Rectal smooth muscle tissue (tissue), 1 donor: ENCODE data around the gene KIF2A.

Experiments used
- H3K27ac ChIP-seq: one replicate; pipeline ENCODE4 v1.7.0; 2013; ENCODE audit warnings: low read depth, low read length, inconsistent platforms
- H3K27me3 ChIP-seq: one replicate; pipeline ENCODE4 v1.7.0; 2013; ENCODE audit warnings: low read length; ENCODE audit not compliant: control insufficient read depth, insufficient read depth
- H3K36me3 ChIP-seq: one replicate; pipeline ENCODE4 v1.7.0; 2013; ENCODE audit warnings: low read length; ENCODE audit not compliant: control insufficient read depth, insufficient read depth
- H3K4me1 ChIP-seq: one replicate; pipeline ENCODE4 v1.7.0; 2013; ENCODE audit warnings: low read length; ENCODE audit not compliant: control insufficient read depth, insufficient read depth
- H3K4me3 ChIP-seq: one replicate; pipeline ENCODE4 v1.7.0; 2013; ENCODE audit warnings: low read length
- H3K9ac ChIP-seq: one replicate; pipeline ENCODE4 v1.7.0; 2013; ENCODE audit warnings: low read length

Gene KIF2A

DNA sequence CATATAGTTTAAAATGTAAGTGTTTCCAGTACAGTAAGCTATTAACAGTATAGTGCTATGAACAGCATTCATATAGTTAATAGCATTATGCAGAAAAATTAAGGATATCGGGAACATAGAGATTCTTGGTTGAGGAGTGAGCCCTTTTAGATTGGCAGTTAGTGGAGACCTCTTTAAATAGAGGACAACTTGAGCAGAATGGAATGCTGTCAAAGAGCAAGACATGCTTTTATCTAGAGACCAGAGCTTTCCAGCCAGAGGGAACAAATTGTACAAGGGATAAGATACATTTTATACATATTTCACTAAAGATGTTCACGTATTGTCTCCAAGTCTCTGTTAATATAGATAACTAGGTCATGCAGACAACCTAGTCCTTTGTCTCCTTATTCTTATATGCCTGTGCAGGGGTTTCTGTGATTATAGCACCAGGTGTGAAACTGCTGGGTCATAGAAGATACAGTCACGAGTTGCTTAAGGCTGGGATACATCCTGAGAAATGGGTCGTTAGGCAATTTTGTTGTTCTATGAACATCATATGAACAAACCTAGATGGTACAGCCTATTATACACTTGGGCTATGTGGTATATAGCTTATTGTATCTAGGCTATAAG lies 112.6 kb downstream of the KIF2A start:
- no peak overlapping the region for H3K9ac ChIP-seq
- no peak overlapping the region for H3K27ac ChIP-seq
- no peaks in the 10 kb centered on the region for H3K27me3 ChIP-seq
- H3K4me1 ChIP-seq: peaks cover 3% of the 10 kb centered on the region
- H3K36me3 ChIP-seq: no peaks in the 10 kb centered on the region
- no peak overlapping the region for H3K4me3 ChIP-seq

DNA sequence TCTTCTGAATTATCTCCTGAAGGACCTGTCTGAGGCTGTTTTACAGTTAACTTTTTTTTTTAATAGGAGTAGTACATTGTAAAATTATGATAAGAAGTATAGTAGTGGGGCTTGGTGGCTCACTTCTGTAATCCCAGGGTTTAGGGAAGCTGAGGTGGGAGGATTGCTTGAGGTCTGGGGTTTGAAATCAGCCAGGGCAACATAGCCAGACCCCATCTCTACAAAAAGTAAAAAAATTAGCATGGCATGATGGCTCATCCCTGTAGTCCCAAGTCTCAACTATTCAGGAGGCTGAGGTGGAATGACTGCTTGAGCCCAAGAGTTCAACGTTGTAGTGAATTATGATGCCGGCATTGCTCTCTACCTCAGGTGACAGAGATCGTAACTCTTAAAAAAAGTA lies 113.6 kb downstream of the KIF2A start:
- H3K36me3 ChIP-seq: no peaks in the 10 kb centered on the region
- no peak overlapping the region for H3K27ac ChIP-seq
- H3K9ac ChIP-seq: no peak overlapping the region
- H3K4me3 ChIP-seq: no peak overlapping the region
- no peaks in the 10 kb centered on the region for H3K27me3 ChIP-seq
- no peaks in the 10 kb centered on the region for H3K4me1 ChIP-seq

DNA sequence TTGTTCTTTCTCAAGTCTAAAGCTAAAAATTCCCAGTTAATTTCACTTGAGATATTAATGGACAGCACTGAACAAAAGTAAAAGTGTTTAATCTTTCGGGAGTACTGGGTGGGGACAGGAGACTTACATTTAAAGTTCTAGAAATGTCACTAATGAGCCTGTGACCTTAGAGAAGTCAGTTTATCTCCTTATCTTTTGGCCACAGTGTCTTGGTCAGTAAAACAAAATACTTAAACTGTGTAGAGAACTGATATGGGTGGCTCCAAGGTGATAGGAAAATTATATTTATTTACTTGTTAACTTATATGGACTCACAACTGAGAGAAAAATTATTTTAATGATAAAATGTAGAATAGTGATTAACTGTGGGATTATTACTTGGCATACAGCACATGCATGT lies 115.4 kb downstream of the KIF2A start:
- H3K27ac ChIP-seq: no peak overlapping the region
- no peak overlapping the region for H3K4me3 ChIP-seq
- H3K4me1 ChIP-seq: no peaks in the 10 kb centered on the region
- H3K27me3 ChIP-seq: no peaks in the 10 kb centered on the region
- no peak overlapping the region for H3K9ac ChIP-seq
- no peaks in the 10 kb centered on the region for H3K36me3 ChIP-seq

DNA sequence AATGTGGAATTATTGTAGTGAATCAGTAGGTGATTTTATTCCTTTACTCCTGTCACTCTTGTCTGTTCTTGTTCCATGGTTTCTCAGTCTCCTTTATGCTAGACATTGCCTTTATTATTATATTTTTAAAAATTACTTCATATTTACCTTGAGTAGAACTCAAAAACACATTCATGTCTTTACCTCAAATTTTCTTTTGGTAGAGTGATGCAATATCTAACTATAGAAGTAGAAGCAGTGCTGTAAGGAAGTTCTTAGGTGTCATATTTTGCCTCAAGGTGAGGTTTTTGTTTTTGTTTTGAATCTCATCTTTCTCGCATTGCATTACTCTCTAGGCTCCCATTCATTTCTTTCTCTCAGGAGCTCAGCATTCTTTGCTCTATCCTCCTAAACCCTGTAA lies 118.8 kb downstream of the KIF2A start:
- H3K36me3 ChIP-seq: no peaks in the 10 kb centered on the region
- no peak overlapping the region for H3K9ac ChIP-seq
- H3K27ac ChIP-seq: no peak overlapping the region
- no peaks in the 10 kb centered on the region for H3K4me1 ChIP-seq
- no peaks in the 10 kb centered on the region for H3K27me3 ChIP-seq
- no peak overlapping the region for H3K4me3 ChIP-seq

DNA sequence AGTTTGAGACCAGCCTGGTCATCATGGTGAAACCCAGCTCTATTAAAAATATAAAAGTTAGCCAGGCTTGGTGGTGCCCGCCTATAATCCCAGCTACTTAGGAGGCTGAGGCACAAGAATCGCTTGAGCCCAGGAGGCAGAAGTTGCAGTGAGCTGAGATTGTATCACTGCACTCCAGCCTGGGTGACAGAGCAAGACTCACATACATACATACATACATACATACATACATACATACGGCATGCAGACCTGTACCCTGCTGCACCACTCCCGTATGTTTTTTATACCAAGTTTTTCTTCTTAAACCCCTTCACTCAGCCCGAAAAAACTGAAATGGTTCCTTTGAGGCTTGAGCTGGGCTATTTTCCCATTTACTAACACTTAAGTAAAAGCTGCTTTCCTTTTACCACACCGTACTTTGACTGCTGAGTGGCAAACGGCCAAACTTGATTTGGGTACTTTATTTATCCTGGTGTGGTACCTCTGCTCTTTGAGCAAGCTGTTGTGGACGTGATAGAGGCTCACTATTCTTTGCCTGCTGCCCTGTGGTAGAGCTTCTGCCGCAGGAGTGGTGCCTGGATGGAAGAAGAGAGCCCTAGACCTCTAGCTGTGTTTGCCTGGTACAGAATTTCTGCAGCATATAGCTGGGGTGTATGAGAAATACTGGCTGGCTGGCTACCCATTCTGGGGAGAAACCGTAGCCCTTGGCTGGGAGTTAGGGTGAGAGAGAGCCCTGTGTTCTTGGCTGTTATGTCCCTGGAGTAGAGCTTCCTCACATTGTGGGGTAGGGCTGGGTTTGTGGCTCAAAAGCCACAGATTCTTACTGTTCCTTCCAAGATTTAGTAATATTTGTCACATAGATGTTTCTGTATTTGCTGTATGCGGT lies 126.0 kb downstream of the KIF2A start:
- Histone ChIP-seq H3K9ac (no peak overlapping the region), H3K27me3 (no peaks in the 10 kb centered on the region), H3K4me1 (no peaks in the 10 kb centered on the region), H3K4me3 (no peak overlapping the region), H3K27ac (no peak overlapping the region), H3K36me3 (no peaks in the 10 kb centered on the region)

GRCh38 chr5:62432621-62433064 lies 126.6 kb downstream of the KIF2A start:
- H3K27ac ChIP-seq: no peak overlapping the region
- H3K4me3 ChIP-seq: no peak overlapping the region
- no peak overlapping the region for H3K9ac ChIP-seq
- H3K36me3 ChIP-seq: no peaks in the 10 kb centered on the region
- H3K4me1 ChIP-seq: no peaks in the 10 kb centered on the region
- no peaks in the 10 kb centered on the region for H3K27me3 ChIP-seq
